Neural cell (in vitro differentiated cells): ENCODE results near the gene SRRM5. TPM values are rescaled to one million over a fixed set of nuclear protein-coding genes. Genes with fewer than 3 reads are reported as not detected.

Experiments
- H2AFZ ChIP-seq: fragments of 200-600, 300-800 bp; sonication (generic), shearing (Covaris generic); 2 replicates; pipeline ENCODE4 v1.6.0; 2014; ENCODE audit warnings: low read depth, mild to moderate bottlenecking, antibody characterized with exemption, low read length, moderate library complexity
- H3F3A ChIP-seq: fragments of 200-600 bp; shearing (Covaris generic); 2 replicates; pipeline ENCODE4 v1.6.1; 2016; ENCODE audit warnings: mild to moderate bottlenecking, moderate library complexity, mixed read lengths, antibody characterized with exemption, low read length; ENCODE audit not compliant: insufficient read depth, poor library complexity, severe bottlenecking
- H3K27ac ChIP-seq: fragments of 200-600, 300-800 bp; sonication (generic), shearing (Covaris generic); 2 replicates; pipeline ENCODE4 v1.5.1; 2014; ENCODE audit warnings: mild to moderate bottlenecking, low read length, moderate library complexity
- H3K27me3 ChIP-seq: fragments of 300-800, 200-600 bp; sonication (generic), shearing (Covaris generic); 2 replicates; pipeline ENCODE4 v1.6.0; 2014; ENCODE audit warnings: mild to moderate bottlenecking, low read depth, low read length, moderate library complexity; ENCODE audit not compliant: insufficient read depth
- H3K36me3 ChIP-seq: fragments of 300-800, 200-600 bp; sonication (generic), shearing (Covaris generic); 2 replicates; pipeline ENCODE4 v1.5.1; 2014; ENCODE audit warnings: mild to moderate bottlenecking, antibody characterized with exemption, low read length, moderate library complexity; ENCODE audit not compliant: insufficient read depth
- H3K4me2 ChIP-seq: fragments of 300-800, 200-600 bp; sonication (generic), shearing (Covaris generic); 2 replicates; pipeline ENCODE4 v1.6.0; 2014; ENCODE audit warnings: mild to moderate bottlenecking, low read length
- H3K4me3 ChIP-seq: fragments of 300-800, 200-600 bp; sonication (generic), shearing (Covaris generic); 2 replicates; pipeline ENCODE4 v1.5.1; 2014; ENCODE audit warnings: mild to moderate bottlenecking, low read length, moderate library complexity
- H3K79me2 ChIP-seq: fragments of 200-600 bp; shearing (Covaris generic); replicated peaks from 2 replicates; pipeline ENCODE4 v1.6.0; 2014; ENCODE audit warnings: mild to moderate bottlenecking, low read length, moderate library complexity; ENCODE audit not compliant: insufficient read depth
- H3K9ac ChIP-seq: fragments of 300-800, 200-600 bp; sonication (generic), shearing (Covaris generic); 2 replicates; pipeline ENCODE4 v1.6.1; 2016; ENCODE audit warnings: mild to moderate bottlenecking, low read length, mixed read lengths
- H3K9me2 ChIP-seq: fragments of 200-600 bp; shearing (Covaris generic); 2 replicates; pipeline ENCODE4 v1.6.1; 2016; ENCODE audit warnings: mild to moderate bottlenecking, low read length, mixed read lengths; ENCODE audit not compliant: insufficient read depth
- H3K9me3 ChIP-seq: fragments of 200-600, 300-800 bp; sonication (generic), shearing (Covaris generic); 2 replicates; pipeline ENCODE4 v1.6.1; 2016; ENCODE audit warnings: mild to moderate bottlenecking, mixed run types, low read length, moderate library complexity, mixed read lengths
- H4K20me1 ChIP-seq: fragments of 200-600 bp; shearing (Covaris generic); 2 replicates; pipeline ENCODE4 v1.6.1; 2016; ENCODE audit warnings: mild to moderate bottlenecking, mixed run types; ENCODE audit not compliant: insufficient read depth
- EP300 ChIP-seq: fragments of 450-650 bp; conservative IDR thresholded peaks from 2 replicates; pipeline ENCODE4 v1.6.1; 2014; ENCODE audit warnings: antibody characterized with exemption, mild to moderate bottlenecking, moderate library complexity; ENCODE audit not compliant: poor library complexity, severe bottlenecking
- EZH2 ChIP-seq: fragments of 200-600, 300-800 bp; shearing (Covaris generic), sonication (generic); IDR thresholded peaks from 2 replicates; pipeline ENCODE4 v1.6.1; 2014; ENCODE audit warnings: antibody characterized with exemption, low read length, borderline replicate concordance, mild to moderate bottlenecking; ENCODE audit not compliant: insufficient read depth, poor library complexity, severe bottlenecking
- MXI1 ChIP-seq: fragments of 450-650 bp; conservative IDR thresholded peaks from 2 replicates; pipeline ENCODE4 v1.6.1; 2014; ENCODE audit warnings: antibody characterized with exemption, mild to moderate bottlenecking; ENCODE audit not compliant: poor library complexity, severe bottlenecking
- POLR2AphosphoS5 ChIP-seq: IDR thresholded peaks from 2 replicates; pipeline ENCODE4 v1.6.1; 2012
- RAD21 ChIP-seq: fragments of 450-650 bp; conservative IDR thresholded peaks from 2 replicates; pipeline ENCODE4 v1.6.1; 2014; ENCODE audit warnings: antibody characterized with exemption, mild to moderate bottlenecking, moderate library complexity
- REST ChIP-seq: IDR thresholded peaks from 2 replicates; pipeline ENCODE4 v1.6.1; 2012; ENCODE audit warnings: borderline replicate concordance
- SMC3 ChIP-seq: fragments of 450-650 bp; conservative IDR thresholded peaks from 2 replicates; pipeline ENCODE4 v1.6.1; 2014; ENCODE audit warnings: antibody characterized with exemption, mild to moderate bottlenecking, moderate library complexity; ENCODE audit not compliant: poor library complexity
- TAF1 ChIP-seq: IDR thresholded peaks from 2 replicates; pipeline ENCODE4 v1.6.1; 2012; ENCODE audit warnings: low read depth
- polyA plus RNA-seq: library from polyadenylated mRNA; depleted of rRNA; stranded (reverse); fragments of >200 nt; gene quantifications from 2 replicates; pipeline ENCODE4 v1.2.3, GENCODE V29; 2014
- TF ChIP-seq, protein P1 (sequence below): fragments of 450-650 bp; IDR thresholded peaks from 2 replicates; pipeline ENCODE4 v1.5.1; 2014; ENCODE audit warnings: antibody characterized with exemption, mild to moderate bottlenecking, moderate library complexity; ENCODE audit not compliant: poor library complexity, severe bottlenecking

SRRM5 gene
- polyA plus RNA-seq, 1 donor from 2014 or later = not detected

- Histone ChIP-seq H3K27me3 (no peaks in the 10 kb centered on the region), H4K20me1 (no peaks in the 10 kb centered on the region), H3K9me3 (no peaks in the 10 kb centered on the region), H3K27ac (peak overlapping the region; percentile 63), H3K4me3 (peak overlapping the region; percentile 67), H3K79me2 (peaks cover 78% of the 10 kb centered on the region), H3K9ac (peak overlapping the region; percentile 65), H3K36me3 (no peaks in the 10 kb centered on the region), H3F3A (no peaks in the 10 kb centered on the region), H3K9me2 (no peaks in the 10 kb centered on the region), H2AFZ (no peak overlapping the region), H3K4me2 (no peak overlapping the region)
- TF ChIP-seq SMC3 (no peak), TAF1 (no peak), EP300 (no peak), POLR2AphosphoS5 (no peak), MXI1 (no peak)
These were observed 24.3 kb downstream of the SRRM5 start for GRCh38 chr19:43636121-43636683.

GRCh38 chr19:43638214-43638994 lies 26.5 kb downstream of the SRRM5 start:
- TF ChIP-seq SMC3 (no peak), REST (no peak), MXI1 (no peak)
- Histone ChIP-seq H3K79me2 (peaks cover 62% of the 10 kb centered on the region), H3K27ac (peak overlapping the region; percentile 95), H4K20me1 (no peaks in the 10 kb centered on the region), H3F3A (no peaks in the 10 kb centered on the region), H3K9me2 (no peaks in the 10 kb centered on the region), H3K36me3 (no peaks in the 10 kb centered on the region), H3K4me2 (peak overlapping the region; percentile 77), H3K27me3 (no peaks in the 10 kb centered on the region), H3K4me3 (peak overlapping the region; percentile 85), H2AFZ (peak overlapping the region; percentile 40), H3K9me3 (no peaks in the 10 kb centered on the region), H3K9ac (peak overlapping the region; percentile 96)

DNA sequence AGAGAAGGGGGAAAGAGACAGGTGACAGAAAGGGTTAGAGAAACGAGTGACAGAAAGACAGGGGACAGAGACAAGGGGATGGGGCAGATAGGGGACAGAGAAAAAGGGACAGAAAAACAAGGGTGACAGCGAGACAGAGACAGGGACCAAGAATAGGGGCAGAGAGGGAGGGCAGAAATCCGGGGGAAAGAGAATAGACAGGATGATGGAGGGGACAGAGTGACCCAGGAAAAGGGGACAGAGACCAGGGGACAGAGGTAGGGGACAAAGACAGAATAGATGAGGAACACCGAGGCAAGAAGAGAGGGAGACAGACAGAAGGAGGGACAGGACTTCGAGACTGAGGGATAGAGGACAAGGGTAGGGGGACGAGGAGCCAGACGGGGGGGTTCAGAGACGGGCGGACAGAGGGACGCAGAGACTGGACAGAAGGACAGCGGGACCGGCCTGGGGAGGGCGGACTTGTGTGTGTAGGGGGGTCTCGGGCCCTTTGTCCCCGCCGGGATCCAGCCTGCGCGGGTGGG lies 27.2 kb downstream of the SRRM5 start:
- peak overlapping the region; percentile 95 for H3K27ac ChIP-seq
- H2AFZ ChIP-seq = peak overlapping the region; percentile 40
- no peaks in the 10 kb centered on the region for H4K20me1 ChIP-seq
- TF ChIP-seq EZH2 (no peak), EP300 (no peak), TAF1 (no peak), MXI1 (no peak), SMC3 (no peak), POLR2AphosphoS5 (no peak), REST (no peak), RAD21 (no peak)
- TF ChIP-seq, protein P1, sequence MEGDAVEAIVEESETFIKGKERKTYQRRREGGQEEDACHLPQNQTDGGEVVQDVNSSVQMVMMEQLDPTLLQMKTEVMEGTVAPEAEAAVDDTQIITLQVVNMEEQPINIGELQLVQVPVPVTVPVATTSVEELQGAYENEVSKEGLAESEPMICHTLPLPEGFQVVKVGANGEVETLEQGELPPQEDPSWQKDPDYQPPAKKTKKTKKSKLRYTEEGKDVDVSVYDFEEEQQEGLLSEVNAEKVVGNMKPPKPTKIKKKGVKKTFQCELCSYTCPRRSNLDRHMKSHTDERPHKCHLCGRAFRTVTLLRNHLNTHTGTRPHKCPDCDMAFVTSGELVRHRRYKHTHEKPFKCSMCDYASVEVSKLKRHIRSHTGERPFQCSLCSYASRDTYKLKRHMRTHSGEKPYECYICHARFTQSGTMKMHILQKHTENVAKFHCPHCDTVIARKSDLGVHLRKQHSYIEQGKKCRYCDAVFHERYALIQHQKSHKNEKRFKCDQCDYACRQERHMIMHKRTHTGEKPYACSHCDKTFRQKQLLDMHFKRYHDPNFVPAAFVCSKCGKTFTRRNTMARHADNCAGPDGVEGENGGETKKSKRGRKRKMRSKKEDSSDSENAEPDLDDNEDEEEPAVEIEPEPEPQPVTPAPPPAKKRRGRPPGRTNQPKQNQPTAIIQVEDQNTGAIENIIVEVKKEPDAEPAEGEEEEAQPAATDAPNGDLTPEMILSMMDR = no peak
- H3K9ac ChIP-seq = peak overlapping the region; percentile 96
- H3K9me3 ChIP-seq = no peaks in the 10 kb centered on the region
- H3K4me3 ChIP-seq = peak overlapping the region; percentile 85
- no peaks in the 10 kb centered on the region for H3K36me3 ChIP-seq
- peak overlapping the region; percentile 77 for H3K4me2 ChIP-seq
- no peaks in the 10 kb centered on the region for H3K27me3 ChIP-seq
- peaks cover 57% of the 10 kb centered on the region for H3K79me2 ChIP-seq
- H3F3A ChIP-seq = no peaks in the 10 kb centered on the region
- H3K9me2 ChIP-seq = no peaks in the 10 kb centered on the region
